HUES64 (cell line): ENCODE data around the gene VWDE.
A peak's percentile ranks its signal among the peaks of the same experiment; 100 is the strongest.

Experiments used
- H3K27ac ChIP-seq: 2 replicates; pipeline ENCODE4 v1.7.0; 2013; ENCODE audit warnings: low read depth, low read length, inconsistent platforms
- H3K27me3 ChIP-seq: 2 replicates; pipeline ENCODE4 v1.6.1; 2013; ENCODE audit warnings: mild to moderate bottlenecking, low read length; ENCODE audit not compliant: insufficient read depth
- H3K36me3 ChIP-seq: 2 replicates; pipeline ENCODE4 v1.6.1; 2013; ENCODE audit warnings: mild to moderate bottlenecking, low read length; ENCODE audit not compliant: insufficient read depth
- H3K4me1 ChIP-seq: 2 replicates; pipeline ENCODE4 v1.6.1; 2013; ENCODE audit warnings: mild to moderate bottlenecking, low read length, moderate library complexity; ENCODE audit not compliant: insufficient read depth
- H3K4me3 ChIP-seq: 2 replicates; pipeline ENCODE4 v1.5.1; 2013; ENCODE audit warnings: mild to moderate bottlenecking, low read length, moderate library complexity
- H3K9ac ChIP-seq: 2 replicates; pipeline ENCODE4 v1.6.1; 2013; ENCODE audit warnings: mild to moderate bottlenecking, low read depth, low read length
- H3K9me3 ChIP-seq: 2 replicates; pipeline ENCODE4 v1.6.1; 2013; ENCODE audit warnings: low read depth, low read length; ENCODE audit not compliant: insufficient read depth
- WGBS: fragments of 150-250, 120-280 bp; methylation state at CpG from one replicate; pipeline ENCODE4 v1.1.7; 2013; ENCODE audit warnings: missing lambda C conversion rate; 5-methylcytosine and 5-hydroxymethylcytosine counted together

The VWDE gene

DNA sequence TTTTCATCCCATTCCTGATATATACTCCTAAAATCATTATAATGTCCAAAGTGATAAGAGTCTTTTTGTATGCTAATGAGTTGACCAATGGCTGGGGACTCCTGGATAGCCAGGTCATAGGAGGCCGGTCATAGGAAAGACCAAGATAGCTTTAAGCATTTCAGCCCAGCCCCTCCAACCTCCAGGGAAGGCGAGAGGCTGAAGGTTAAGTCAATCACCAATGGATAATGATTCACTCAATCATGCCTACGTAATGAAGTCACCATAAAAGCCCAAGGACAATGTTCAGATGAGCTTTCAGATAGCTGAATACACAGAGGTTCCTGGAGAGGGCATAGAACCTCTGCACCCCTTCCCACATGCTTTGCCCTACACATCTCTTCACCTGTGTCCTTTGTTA, 75.7 kb downstream of the VWDE start:
- no peaks in the 10 kb centered on the region for H3K9me3 ChIP-seq
- no peaks in the 10 kb centered on the region; the same call in 1 of the 2 replicates for H3K36me3 ChIP-seq
- 0 out of 2 replicates have a peak overlapping the region, but pooled peaks have one; percentile 96 for H3K27ac ChIP-seq
- WGBS = 90% methylated on average over 3 of the region's 3 CpGs
- H3K4me3 ChIP-seq = no peak overlapping the region
- H3K27me3 ChIP-seq = no peaks in the 10 kb centered on the region
- H3K4me1 ChIP-seq = peaks cover 49% of the 10 kb centered on the region
- H3K9ac ChIP-seq = no peak overlapping the region

DNA sequence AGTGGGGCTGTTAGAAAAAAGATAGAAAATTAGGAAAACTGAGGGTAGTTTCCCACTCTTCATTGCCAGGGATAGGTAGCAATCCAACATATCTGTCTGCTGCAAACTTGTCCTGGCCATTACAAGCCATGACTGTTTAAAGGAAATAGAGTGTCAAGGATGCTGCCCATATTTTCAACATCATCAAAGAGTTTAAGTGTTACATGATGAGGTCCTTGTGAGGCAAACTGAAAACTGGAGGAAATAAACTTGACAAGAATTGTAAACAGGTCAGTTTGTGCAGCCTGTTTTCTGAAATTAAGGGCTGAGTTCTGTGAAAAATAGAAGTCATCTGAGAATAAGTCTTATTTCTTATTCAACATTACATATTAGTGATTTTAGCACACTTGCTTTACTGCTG, 78.0 kb downstream of the VWDE start:
- Histone ChIP-seq H3K9me3 (no peaks in the 10 kb centered on the region), H3K4me1 (peaks cover 35% of the 10 kb centered on the region), H3K27me3 (no peaks in the 10 kb centered on the region), H3K36me3 (no peaks in the 10 kb centered on the region), H3K4me3 (no peak overlapping the region), H3K27ac (no peak overlapping the region), H3K9ac (no peak overlapping the region)

DNA sequence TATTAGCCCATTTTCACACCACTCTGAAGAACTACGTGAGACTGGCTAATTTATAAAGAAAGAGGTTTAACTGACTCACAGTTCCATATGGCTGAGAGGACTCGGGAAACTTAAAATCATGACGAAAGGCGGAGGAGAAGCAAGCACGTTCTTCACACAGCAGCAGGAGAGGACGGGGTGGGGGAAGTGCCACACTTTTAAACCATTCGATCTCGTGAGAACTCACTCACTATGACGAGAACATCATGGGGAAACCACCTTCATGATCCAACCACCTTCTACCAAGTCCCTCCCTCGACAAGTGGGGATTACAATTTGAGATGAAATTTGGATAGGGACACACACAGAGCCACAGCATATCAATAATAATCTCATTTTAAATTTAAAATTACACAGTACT, 80.2 kb downstream of the VWDE start:
- Histone ChIP-seq H3K9me3 (no peaks in the 10 kb centered on the region), H3K4me1 (peaks cover 14% of the 10 kb centered on the region), H3K36me3 (no peaks in the 10 kb centered on the region), H3K4me3 (no peak overlapping the region), H3K9ac (no peak overlapping the region), H3K27me3 (no peaks in the 10 kb centered on the region), H3K27ac (no peak overlapping the region)
- 80% methylated on average over 10 of the region's 10 CpGs for WGBS

DNA sequence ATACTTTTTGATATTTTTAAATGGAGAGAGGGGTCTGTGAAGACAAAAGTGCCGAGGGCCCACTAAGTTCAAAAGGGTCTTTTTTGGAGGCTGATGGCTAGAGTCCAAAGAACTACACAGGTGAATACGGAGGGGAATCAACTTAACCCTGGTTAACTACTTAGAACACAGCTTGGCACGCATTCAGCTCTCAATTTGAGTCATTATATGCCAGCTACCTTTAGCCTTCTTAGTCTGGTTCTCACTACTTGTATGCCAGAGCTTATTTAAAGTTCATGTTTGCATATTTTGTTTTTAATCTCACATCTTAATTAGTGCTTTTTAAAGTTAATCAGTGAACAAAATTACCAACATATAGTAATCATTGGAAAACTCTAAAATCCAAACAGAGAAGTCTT, 80.8 kb downstream of the VWDE start:
- peaks cover 8% of the 10 kb centered on the region; the same call in 1 of the 2 replicates for H3K4me1 ChIP-seq
- no peak overlapping the region for H3K27ac ChIP-seq
- no peaks in the 10 kb centered on the region for H3K9me3 ChIP-seq
- no peaks in the 10 kb centered on the region for H3K27me3 ChIP-seq
- H3K36me3 ChIP-seq = no peaks in the 10 kb centered on the region
- H3K9ac ChIP-seq = no peak overlapping the region
- H3K4me3 ChIP-seq = no peak overlapping the region
- WGBS = 93% methylated on average over 3 of the region's 3 CpGs

DNA sequence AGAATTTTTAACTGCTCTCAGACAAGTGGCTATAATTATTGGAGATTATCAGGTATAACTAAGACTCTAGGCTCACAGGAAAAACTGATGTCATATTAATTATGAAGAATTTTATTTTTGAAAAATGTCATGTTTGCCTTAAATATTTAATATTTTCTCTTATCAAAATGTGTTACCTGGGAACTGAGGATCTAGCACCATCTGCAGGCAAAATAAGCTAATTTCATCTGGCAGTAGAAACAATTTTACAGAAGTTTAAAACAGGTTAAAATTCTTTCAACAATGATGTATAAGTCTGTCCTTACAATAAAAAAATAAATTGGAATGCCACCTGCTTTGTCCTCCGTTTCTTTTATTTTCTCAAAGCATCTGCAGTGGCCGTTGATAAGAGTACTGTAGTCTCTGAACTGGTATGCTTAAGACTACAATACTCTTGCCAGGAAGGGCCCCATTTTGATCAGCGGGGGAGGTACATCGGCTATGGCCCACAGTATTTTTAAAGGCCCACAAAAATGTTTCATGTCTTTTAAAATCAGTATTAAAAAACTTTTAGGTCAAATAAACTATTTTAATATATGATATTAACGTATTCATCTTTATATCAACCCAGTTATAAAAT, 81.3 kb downstream of the VWDE start:
- 75% methylated on average over 4 of the region's 5 CpGs for WGBS
- no peak overlapping the region for H3K9ac ChIP-seq

GRCh38 chr7:12320987-12321647, 82.5 kb downstream of the VWDE start:
- Histone ChIP-seq H3K27me3 (no peaks in the 10 kb centered on the region), H3K36me3 (no peaks in the 10 kb centered on the region), H3K9ac (no peak overlapping the region), H3K27ac (no peak overlapping the region), H3K4me3 (no peak overlapping the region), H3K4me1 (peaks cover 8% of the 10 kb centered on the region; the same call in 1 of the 2 replicates), H3K9me3 (no peaks in the 10 kb centered on the region)
- WGBS = 93% methylated on average over 2 of the region's 2 CpGs

More for the DNA sequence above, 81.3 kb downstream of the VWDE start:
- Histone ChIP-seq H3K4me3 (no peak overlapping the region), H3K9me3 (no peaks in the 10 kb centered on the region), H3K36me3 (no peaks in the 10 kb centered on the region), H3K4me1 (peaks cover 8% of the 10 kb centered on the region; the same call in 1 of the 2 replicates), H3K27ac (no peak overlapping the region), H3K27me3 (no peaks in the 10 kb centered on the region)

GRCh38 chr7:12320241-12320986, 83.3 kb downstream of the VWDE start:
- Histone ChIP-seq H3K9me3 (no peaks in the 10 kb centered on the region), H3K36me3 (no peaks in the 10 kb centered on the region), H3K4me1 (peaks cover 8% of the 10 kb centered on the region; the same call in 1 of the 2 replicates), H3K9ac (no peak overlapping the region), H3K27me3 (no peaks in the 10 kb centered on the region), H3K27ac (no peak overlapping the region), H3K4me3 (no peak overlapping the region)
- 95% methylated on average over 2 of the region's 2 CpGs for WGBS

DNA sequence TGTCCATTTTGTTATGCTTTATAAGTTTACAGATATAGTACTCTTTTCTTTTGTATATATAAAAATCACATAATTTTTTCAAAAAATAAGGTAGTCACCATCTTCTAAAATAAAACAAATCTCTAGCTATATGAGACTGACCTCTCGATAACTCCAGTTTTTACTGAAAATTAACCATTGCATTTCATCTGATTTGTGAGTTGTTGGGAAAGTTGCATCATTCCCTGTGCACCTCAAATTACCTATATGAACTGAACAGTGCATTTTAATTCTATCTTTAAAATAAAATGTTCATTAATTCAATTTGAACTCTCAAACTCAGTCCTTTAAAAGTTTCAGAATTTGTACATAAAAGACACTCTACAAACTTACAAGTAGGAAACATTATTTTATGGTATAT, 86.0 kb downstream of the VWDE start:
- H3K36me3 ChIP-seq = no peaks in the 10 kb centered on the region
- H3K27ac ChIP-seq = no peak overlapping the region
- no peaks in the 10 kb centered on the region for H3K9me3 ChIP-seq
- H3K9ac ChIP-seq = no peak overlapping the region
- no peak overlapping the region for H3K4me3 ChIP-seq
- no peaks in the 10 kb centered on the region for H3K27me3 ChIP-seq
- no peaks in the 10 kb centered on the region for H3K4me1 ChIP-seq
- WGBS = 100% methylated on average over 1 of the region's 1 CpG

DNA sequence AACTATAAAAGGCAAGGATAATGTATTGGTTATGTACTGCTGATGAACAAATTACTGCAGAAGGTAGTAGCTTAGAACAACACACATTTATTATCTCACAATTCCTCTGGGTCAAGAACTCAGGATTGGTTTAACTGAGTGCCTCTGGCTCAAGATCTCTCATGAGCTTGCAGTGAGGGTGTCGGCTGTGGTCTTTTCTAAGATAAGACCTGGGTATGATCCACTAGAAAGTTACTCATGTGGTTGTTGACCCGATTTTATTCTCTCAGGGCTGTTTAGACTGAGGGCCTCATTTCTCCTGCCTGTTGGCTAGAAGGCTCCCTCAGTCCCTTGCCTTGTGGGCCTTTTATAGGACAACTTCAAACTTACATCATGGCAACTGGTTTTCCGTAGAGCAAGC, 86.7 kb downstream of the VWDE start:
- Histone ChIP-seq H3K9me3 (no peaks in the 10 kb centered on the region), H3K27me3 (no peaks in the 10 kb centered on the region), H3K36me3 (no peaks in the 10 kb centered on the region), H3K4me1 (no peaks in the 10 kb centered on the region), H3K4me3 (no peak overlapping the region), H3K9ac (no peak overlapping the region), H3K27ac (no peak overlapping the region)
- WGBS = 85% methylated on average over 2 of the region's 3 CpGs

GRCh38 chr7:12315049-12315448, 88.6 kb downstream of the VWDE start:
- Histone ChIP-seq H3K4me3 (no peak overlapping the region), H3K9ac (no peak overlapping the region), H3K36me3 (no peaks in the 10 kb centered on the region), H3K27me3 (no peaks in the 10 kb centered on the region), H3K27ac (no peak overlapping the region), H3K9me3 (no peaks in the 10 kb centered on the region), H3K4me1 (no peaks in the 10 kb centered on the region)

DNA sequence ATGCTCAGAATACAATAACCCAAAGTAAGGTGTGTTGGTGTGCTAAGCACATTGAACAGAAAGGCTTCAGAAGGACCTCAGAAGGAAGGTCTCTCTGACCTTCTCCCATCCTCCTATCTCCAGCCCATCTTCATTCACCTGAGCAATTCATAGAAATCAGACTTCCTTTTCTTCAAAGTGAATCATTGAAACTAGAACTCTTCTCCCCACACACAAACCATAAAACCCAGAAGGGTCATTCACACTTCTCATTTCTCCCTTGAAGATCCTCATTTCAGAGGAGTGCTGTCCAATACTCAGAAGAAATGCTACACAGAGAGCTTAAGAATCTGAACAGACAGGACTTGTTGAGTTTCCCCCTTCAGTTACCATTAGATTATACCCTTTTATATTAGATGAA, 89.5 kb downstream of the VWDE start:
- Histone ChIP-seq H3K27ac (no peak overlapping the region), H3K4me3 (no peak overlapping the region), H3K9me3 (no peaks in the 10 kb centered on the region), H3K27me3 (no peaks in the 10 kb centered on the region), H3K4me1 (no peaks in the 10 kb centered on the region), H3K9ac (no peak overlapping the region), H3K36me3 (no peaks in the 10 kb centered on the region)
